GM19099 (cell line): ENCODE measurements around the gene HMX1.

Experiments
- POLR2A ChIP-seq: IDR thresholded peaks from 3 replicates; pipeline ENCODE4 v1.6.1; 2011; ENCODE audit warnings: low read depth; ENCODE audit not compliant: insufficient read length; ENCODE audit errors: extremely low read depth

The HMX1 gene

GRCh38 chr4:8869898-8870646 lies 1.6 kb downstream of the HMX1 start:
- TF ChIP-seq POLR2A, result no peak

- TF ChIP-seq POLR2A, result no peak
These were observed 2.4 kb downstream of the HMX1 start for GRCh38 chr4:8869002-8869897.

DNA sequence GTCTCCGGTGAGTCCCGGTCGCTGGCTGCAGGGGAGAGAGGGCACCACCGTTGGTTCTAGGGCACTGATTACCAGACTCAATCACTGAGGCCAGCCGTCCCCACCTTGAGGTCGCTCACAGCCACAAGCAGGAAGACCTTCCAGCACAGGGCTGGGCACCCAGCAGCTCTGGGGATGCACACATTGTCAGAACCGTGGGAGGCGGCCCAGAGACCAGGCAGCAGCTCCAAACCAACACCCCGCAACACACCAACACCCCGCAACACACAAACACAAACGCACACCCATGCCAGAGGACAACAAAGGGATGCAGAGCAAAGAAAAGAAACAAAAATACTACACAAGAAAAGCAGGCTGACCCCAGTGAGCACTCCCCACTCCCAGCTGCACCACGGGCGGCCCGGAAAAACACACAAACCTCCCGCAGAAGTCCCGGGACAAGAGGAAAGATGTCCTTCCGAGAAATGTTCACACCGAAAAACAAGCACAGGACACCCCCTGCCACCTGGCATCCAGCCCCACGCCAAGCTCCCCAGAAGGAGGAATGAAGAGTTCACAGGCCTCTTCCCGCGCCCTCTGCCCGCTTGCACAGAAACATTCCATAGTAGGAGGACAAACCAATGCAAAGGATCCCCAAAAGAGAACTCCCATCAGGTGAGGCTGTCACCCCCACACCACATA lies 3.2 kb downstream of the HMX1 start:
- no peak for TF ChIP-seq POLR2A

DNA sequence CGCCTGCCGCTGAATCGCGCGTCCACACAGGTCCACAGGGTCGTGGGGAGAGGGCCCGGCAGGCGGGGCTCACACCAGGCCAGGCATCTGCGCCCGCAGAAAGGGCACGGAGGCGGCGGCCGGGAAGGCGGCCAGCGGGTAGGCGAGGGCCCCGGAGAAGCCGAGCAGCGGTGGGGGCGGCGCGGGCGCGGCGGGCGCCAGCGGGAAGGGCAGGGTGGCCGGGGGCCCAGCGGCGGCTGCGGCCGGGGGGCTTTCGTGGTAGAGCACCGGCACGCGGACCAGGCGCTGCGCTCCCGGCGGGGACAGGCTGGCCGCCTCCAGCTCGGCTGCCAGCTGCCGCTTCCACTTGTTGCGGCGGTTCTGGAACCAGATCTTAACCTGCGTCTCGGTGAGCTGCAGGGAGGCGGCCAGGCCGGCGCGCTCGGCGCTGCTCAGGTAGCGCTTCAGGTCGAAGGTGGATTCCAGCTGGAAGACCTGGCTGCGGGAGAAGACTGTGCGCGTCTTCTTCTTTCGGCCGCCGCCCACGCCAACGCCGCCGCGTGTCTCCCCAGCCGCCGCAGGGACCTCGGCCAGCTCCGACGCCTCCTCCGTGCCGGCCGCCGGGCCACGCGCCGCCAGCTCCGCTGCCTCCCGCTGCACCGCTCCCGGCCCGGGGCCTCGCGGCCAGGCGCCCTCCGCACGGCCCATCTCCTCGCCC lies 3.9 kb downstream of the HMX1 start:
- TF ChIP-seq POLR2A, result no peak

GRCh38 chr4:8866828-8867623 lies 4.6 kb downstream of the HMX1 start:
- TF ChIP-seq POLR2A, result no peak

DNA sequence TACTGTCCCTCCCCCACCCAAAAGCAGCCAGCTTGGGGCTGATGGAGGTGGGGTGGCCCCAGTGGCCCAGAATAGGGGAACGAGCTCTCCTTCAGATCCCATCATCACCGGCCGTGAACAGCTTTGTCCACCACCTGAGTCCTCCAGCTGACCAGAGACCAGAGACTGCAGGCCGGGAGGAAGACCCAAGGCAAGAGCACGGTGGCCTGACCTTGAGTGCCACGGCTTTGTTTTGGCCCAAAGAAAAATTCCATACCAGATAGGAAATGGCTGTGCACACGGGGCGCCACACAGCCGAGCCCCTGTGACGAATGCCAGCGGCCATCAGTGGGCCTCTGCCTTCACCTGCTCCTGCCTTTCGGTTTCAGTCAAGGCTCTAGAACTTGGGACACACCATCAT lies 5.2 kb downstream of the HMX1 start:
- no peak for TF ChIP-seq POLR2A

GRCh38 chr4:8865681-8866310 lies 5.8 kb downstream of the HMX1 start:
- TF ChIP-seq POLR2A, result no peak

- no peak for TF ChIP-seq POLR2A
These were observed 6.5 kb downstream of the HMX1 start for GRCh38 chr4:8864912-8865680.

DNA sequence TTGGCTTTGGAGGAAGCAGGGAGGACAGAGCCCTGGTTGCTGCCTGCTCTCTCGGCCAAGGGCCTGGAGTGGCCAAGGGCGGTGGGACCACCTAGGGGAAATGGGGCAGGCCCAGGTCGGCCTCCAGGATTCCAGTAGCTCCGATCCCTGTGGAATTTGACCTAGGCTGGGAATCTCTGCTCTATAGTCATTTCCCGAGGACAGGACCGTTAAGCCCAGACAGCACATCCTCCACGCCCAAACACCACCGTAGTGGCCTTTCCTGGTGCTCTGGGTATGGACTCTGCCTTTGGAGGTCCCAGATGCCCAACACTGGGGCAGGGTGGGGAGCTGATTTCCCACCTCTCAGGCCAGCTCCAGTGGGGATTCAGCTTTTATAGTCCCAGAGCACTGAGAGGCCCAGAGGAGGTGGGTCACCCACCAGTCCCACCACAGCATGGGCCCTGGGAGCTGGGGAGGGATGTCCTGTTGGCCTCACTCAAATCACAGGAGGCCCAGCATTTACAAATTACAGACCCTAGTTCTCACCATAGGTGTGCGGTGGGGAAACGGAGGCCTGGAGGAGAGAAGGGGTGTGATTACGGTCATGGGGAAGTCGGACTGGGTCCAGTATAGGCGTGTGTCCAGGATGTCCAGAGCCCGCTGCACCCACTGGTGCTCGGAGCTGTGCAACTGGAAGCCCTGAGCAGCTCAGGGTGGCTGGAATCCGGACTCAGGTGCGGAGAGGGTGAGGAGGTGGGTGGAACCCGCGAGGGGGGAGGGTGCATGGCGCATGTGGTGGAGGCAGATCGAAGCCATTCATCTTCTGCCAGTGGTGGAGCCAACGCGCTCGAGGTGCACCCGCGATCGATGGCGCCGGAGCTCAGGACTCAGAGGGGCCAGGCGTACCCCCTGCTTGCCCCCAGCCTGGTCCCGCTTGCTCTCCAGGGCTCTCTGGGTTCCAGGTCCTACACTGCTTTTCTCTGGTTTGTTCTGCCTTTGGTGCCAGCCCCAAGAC lies 7.7 kb downstream of the HMX1 start:
- no peak for TF ChIP-seq POLR2A

- TF ChIP-seq POLR2A, result no peak
These were observed 8.6 kb downstream of the HMX1 start for GRCh38 chr4:8862800-8863685.

- TF ChIP-seq POLR2A, result no peak
These were observed 9.3 kb downstream of the HMX1 start for GRCh38 chr4:8862334-8862733.
